ENCODE results near the gene RALA.
"Not testable (repeated sequence)": the region's sequence is repeated elsewhere in the genome, so short reads cannot be mapped to it uniquely, and the experiment has no call there.

Gene RALA

GRCh38 chr7:39744620-39745019, 121.2 kb downstream of the RALA start:
- no peaks in the 10 kb centered on the region for H3K9me3 ChIP-seq (ENCODE audit: control insufficient read depth, low read depth, low read length)

GRCh38 chr7:39745320-39745719, 121.9 kb downstream of the RALA start:
- Histone ChIP-seq H3K9me3 (ENCODE audit: control insufficient read depth, low read depth, low read length) (no peaks in the 10 kb centered on the region), H3K27ac (ENCODE audit: low read length) (no peak overlapping the region), H3K9ac (ENCODE audit: low read length) (no peak overlapping the region), H3K36me3 (ENCODE audit: control insufficient read depth, low read depth, low read length) (no peaks in the 10 kb centered on the region), H3K4me1 (ENCODE audit: control insufficient read depth, low read depth, low read length) (peaks cover 16% of the 10 kb centered on the region), H3K4me3 (ENCODE audit: low read length) (no peak overlapping the region), H3K27me3 (ENCODE audit: control insufficient read depth, insufficient read depth, low read length) (no peaks in the 10 kb centered on the region)

More at GRCh38 chr7:39744620-39745019, 121.2 kb downstream of the RALA start:
- H3K9ac ChIP-seq (ENCODE audit: low read length), result no peak overlapping the region
- H3K4me1 ChIP-seq (ENCODE audit: control insufficient read depth, low read depth, low read length), result peaks cover 9% of the 10 kb centered on the region
- H3K27ac ChIP-seq (ENCODE audit: low read length), result no peak overlapping the region
- H3K27me3 ChIP-seq (ENCODE audit: control insufficient read depth, insufficient read depth, low read length), result no peaks in the 10 kb centered on the region
- no peak overlapping the region for H3K4me3 ChIP-seq (ENCODE audit: low read length)
- no peaks in the 10 kb centered on the region for H3K36me3 ChIP-seq (ENCODE audit: control insufficient read depth, low read depth, low read length)

GRCh38 chr7:39746103-39746819, 122.9 kb downstream of the RALA start:
- no peaks in the 10 kb centered on the region for H3K36me3 ChIP-seq (ENCODE audit: control insufficient read depth, low read depth, low read length)
- no peaks in the 10 kb centered on the region for H3K9me3 ChIP-seq (ENCODE audit: control insufficient read depth, low read depth, low read length)
- no peaks in the 10 kb centered on the region for H3K27me3 ChIP-seq (ENCODE audit: control insufficient read depth, insufficient read depth, low read length)
- no peak overlapping the region for H3K27ac ChIP-seq (ENCODE audit: low read length)
- H3K9ac ChIP-seq (ENCODE audit: low read length), result no peak overlapping the region
- peaks cover 16% of the 10 kb centered on the region for H3K4me1 ChIP-seq (ENCODE audit: control insufficient read depth, low read depth, low read length)
- H3K4me3 ChIP-seq (ENCODE audit: low read length), result no peak overlapping the region

GRCh38 chr7:39749177-39749576, 125.8 kb downstream of the RALA start:
- H3K36me3 ChIP-seq (ENCODE audit: control insufficient read depth, low read depth, low read length), result no peaks in the 10 kb centered on the region
- H3K4me3 ChIP-seq (ENCODE audit: low read length), result no peak overlapping the region
- H3K4me1 ChIP-seq (ENCODE audit: control insufficient read depth, low read depth, low read length), result peaks cover 16% of the 10 kb centered on the region
- no peak overlapping the region for H3K9ac ChIP-seq (ENCODE audit: low read length)
- no peaks in the 10 kb centered on the region for H3K9me3 ChIP-seq (ENCODE audit: control insufficient read depth, low read depth, low read length)
- H3K27ac ChIP-seq (ENCODE audit: low read length), result no peak overlapping the region
- H3K27me3 ChIP-seq (ENCODE audit: control insufficient read depth, insufficient read depth, low read length), result no peaks in the 10 kb centered on the region

- H3K4me1 ChIP-seq (ENCODE audit: control insufficient read depth, low read depth, low read length), result peaks cover 16% of the 10 kb centered on the region
- no peaks in the 10 kb centered on the region for H3K36me3 ChIP-seq (ENCODE audit: control insufficient read depth, low read depth, low read length)
- no peaks in the 10 kb centered on the region for H3K9me3 ChIP-seq (ENCODE audit: control insufficient read depth, low read depth, low read length)
- H3K9ac ChIP-seq (ENCODE audit: low read length), result no peak overlapping the region
- H3K27me3 ChIP-seq (ENCODE audit: control insufficient read depth, insufficient read depth, low read length), result no peaks in the 10 kb centered on the region
- H3K4me3 ChIP-seq (ENCODE audit: low read length), result no peak overlapping the region
- H3K27ac ChIP-seq (ENCODE audit: low read length), result no peak overlapping the region
Observed at GRCh38 chr7:39749717-39750116, 126.3 kb downstream of the RALA start.

- Histone ChIP-seq H3K9me3 (ENCODE audit: control insufficient read depth, low read depth, low read length) (no peaks in the 10 kb centered on the region), H3K36me3 (ENCODE audit: control insufficient read depth, low read depth, low read length) (no peaks in the 10 kb centered on the region), H3K9ac (ENCODE audit: low read length) (no peak overlapping the region), H3K27me3 (ENCODE audit: control insufficient read depth, insufficient read depth, low read length) (no peaks in the 10 kb centered on the region), H3K4me1 (ENCODE audit: control insufficient read depth, low read depth, low read length) (peaks cover 16% of the 10 kb centered on the region), H3K27ac (ENCODE audit: low read length) (no peak overlapping the region), H3K4me3 (ENCODE audit: low read length) (no peak overlapping the region)
Observed at GRCh38 chr7:39750253-39751077, 127.1 kb downstream of the RALA start.

- H3K27ac ChIP-seq (ENCODE audit: low read length); H3K36me3 ChIP-seq (ENCODE audit: control insufficient read depth, low read depth, low read length); H3K9ac ChIP-seq (ENCODE audit: low read length); H3K27me3 ChIP-seq (ENCODE audit: control insufficient read depth, insufficient read depth, low read length); H3K4me3 ChIP-seq (ENCODE audit: low read length); H3K9me3 ChIP-seq (ENCODE audit: control insufficient read depth, low read depth, low read length): not testable (repeated sequence)
- peaks cover 26% of the 10 kb centered on the region for H3K4me1 ChIP-seq (ENCODE audit: control insufficient read depth, low read depth, low read length)
Observed at GRCh38 chr7:39753237-39753636, 129.9 kb downstream of the RALA start.

- Histone ChIP-seq H3K4me1 (ENCODE audit: control insufficient read depth, low read depth, low read length) (peaks cover 26% of the 10 kb centered on the region), H3K27me3 (ENCODE audit: control insufficient read depth, insufficient read depth, low read length) (no peaks in the 10 kb centered on the region), H3K27ac (ENCODE audit: low read length) (no peak overlapping the region), H3K4me3 (ENCODE audit: low read length) (no peak overlapping the region), H3K36me3 (ENCODE audit: control insufficient read depth, low read depth, low read length) (no peaks in the 10 kb centered on the region), H3K9ac (ENCODE audit: low read length) (no peak overlapping the region), H3K9me3 (ENCODE audit: control insufficient read depth, low read depth, low read length) (no peaks in the 10 kb centered on the region)
Observed at GRCh38 chr7:39753823-39754325, 130.5 kb downstream of the RALA start.

- Histone ChIP-seq H3K27ac (ENCODE audit: low read length) (no peak overlapping the region), H3K9me3 (ENCODE audit: control insufficient read depth, low read depth, low read length) (no peaks in the 10 kb centered on the region)
Observed at GRCh38 chr7:39754326-39755120, 131.2 kb downstream of the RALA start.

GRCh38 chr7:39757604-39758003, 134.2 kb downstream of the RALA start:
- Histone ChIP-seq H3K9ac (ENCODE audit: low read length) (no peak overlapping the region), H3K9me3 (ENCODE audit: control insufficient read depth, low read depth, low read length) (no peaks in the 10 kb centered on the region), H3K27me3 (ENCODE audit: control insufficient read depth, insufficient read depth, low read length) (no peaks in the 10 kb centered on the region), H3K4me1 (ENCODE audit: control insufficient read depth, low read depth, low read length) (peaks cover 23% of the 10 kb centered on the region), H3K4me3 (ENCODE audit: low read length) (no peak overlapping the region), H3K27ac (ENCODE audit: low read length) (no peak overlapping the region), H3K36me3 (ENCODE audit: control insufficient read depth, low read depth, low read length) (no peaks in the 10 kb centered on the region)

More at GRCh38 chr7:39754326-39755120, 131.2 kb downstream of the RALA start:
- Histone ChIP-seq H3K4me1 (ENCODE audit: control insufficient read depth, low read depth, low read length) (peaks cover 22% of the 10 kb centered on the region), H3K4me3 (ENCODE audit: low read length) (no peak overlapping the region), H3K27me3 (ENCODE audit: control insufficient read depth, insufficient read depth, low read length) (no peaks in the 10 kb centered on the region), H3K9ac (ENCODE audit: low read length) (no peak overlapping the region), H3K36me3 (ENCODE audit: control insufficient read depth, low read depth, low read length) (no peaks in the 10 kb centered on the region)
